Renal pelvis (tissue), 12 donors: ENCODE measurements around the gene NOC3L. TPM values are rescaled to one million over a fixed set of nuclear protein-coding genes. Genes with fewer than 3 reads are reported as not detected.
A peak's percentile ranks its signal among the peaks of the same experiment; 100 is the strongest.
"Not testable (repeated sequence)": the region's sequence is repeated elsewhere in the genome, so short reads cannot be mapped to it uniquely, and the experiment has no call there.

ENCODE experiments used
- DNase-seq: peaks from one replicate; pipeline ENCODE4 v3.0.0-alpha.2; 2013
- long read RNA-seq, 16 experiments: transcript quantifications; one replicate each; lab custom pipeline, GENCODE V29; 2026
- polyA plus RNA-seq, 3 donors: library from polyadenylated mRNA; unstranded; fragments of 120-200 nt; gene quantifications; one replicate each; pipeline ENCODE4 v1.2.1, GENCODE V29; 2013; ENCODE audit not compliant: insufficient read length in 3 of 3

NOC3L gene, protein sequence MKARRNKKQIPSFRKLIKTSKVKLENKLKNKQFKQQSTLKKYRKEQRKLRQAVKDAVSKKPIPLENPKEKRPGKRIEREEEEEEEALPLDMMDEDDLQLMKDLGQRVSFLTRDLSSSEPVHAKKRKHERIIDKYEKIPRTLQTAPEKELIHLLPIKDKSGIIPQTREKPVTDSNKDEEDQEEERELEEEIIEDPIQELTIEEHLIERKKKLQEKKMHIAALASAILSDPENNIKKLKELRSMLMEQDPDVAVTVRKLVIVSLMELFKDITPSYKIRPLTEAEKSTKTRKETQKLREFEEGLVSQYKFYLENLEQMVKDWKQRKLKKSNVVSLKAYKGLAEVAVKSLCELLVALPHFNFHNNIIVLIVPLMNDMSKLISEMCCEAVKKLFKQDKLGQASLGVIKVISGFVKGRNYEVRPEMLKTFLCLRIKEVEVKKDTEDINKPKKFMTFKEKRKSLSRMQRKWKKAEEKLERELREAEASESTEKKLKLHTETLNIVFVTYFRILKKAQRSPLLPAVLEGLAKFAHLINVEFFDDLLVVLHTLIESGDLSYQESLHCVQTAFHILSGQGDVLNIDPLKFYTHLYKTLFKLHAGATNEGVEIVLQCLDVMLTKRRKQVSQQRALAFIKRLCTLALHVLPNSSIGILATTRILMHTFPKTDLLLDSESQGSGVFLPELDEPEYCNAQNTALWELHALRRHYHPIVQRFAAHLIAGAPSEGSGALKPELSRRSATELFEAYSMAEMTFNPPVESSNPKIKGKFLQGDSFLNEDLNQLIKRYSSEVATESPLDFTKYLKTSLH
- polyA plus RNA-seq = 10 to 100 TPM; 19.2 to 25.8 (median 24.0) TPM
- long read RNA-seq, donor 1, partial matches to known transcripts = 5 of 6 reads
- long read RNA-seq, donor 1, other reads (novel, unspliced or antisense) = 0 of 6 reads
- long read RNA-seq, donor 2, transcript NOC3L-201 (21 exons, 3,455 nt) = major isoform, 5 of 5 reads
- long read RNA-seq, donor 2, partial matches to known transcripts = 0 of 5 reads
- long read RNA-seq, donor 2, other reads (novel, unspliced or antisense) = 0 of 5 reads
- long read RNA-seq, donor 3, partial matches to known transcripts = 6 of 7 reads
- long read RNA-seq, donor 3, other reads (novel, unspliced or antisense) = 0 of 7 reads
- long read RNA-seq, donor 4, partial matches to known transcripts = 0 of 2 reads
- long read RNA-seq, donor 4, other reads (novel, unspliced or antisense) = 0 of 2 reads
- long read RNA-seq, donor 5 = 0 reads
- long read RNA-seq, donor 6, partial matches to known transcripts = 0 of 2 reads
- long read RNA-seq, donor 6, other reads (novel, unspliced or antisense) = 0 of 2 reads
- long read RNA-seq, donor 7, partial matches to known transcripts = 0 of 1 reads
- long read RNA-seq, donor 7, other reads (novel, unspliced or antisense) = 0 of 1 reads
- long read RNA-seq, donor 8 = 0 reads
- long read RNA-seq, donor 9, partial matches to known transcripts = 0 of 1 reads
- long read RNA-seq, donor 9, other reads (novel, unspliced or antisense) = 0 of 1 reads
- long read RNA-seq, donor 10, partial matches to known transcripts = 5 of 8 reads
- long read RNA-seq, donor 10, other reads (novel, unspliced or antisense) = 0 of 8 reads
- long read RNA-seq, donor 11 = 0 reads
- long read RNA-seq, donor 12, partial matches to known transcripts = 0 of 1 reads
- long read RNA-seq, donor 12, other reads (novel, unspliced or antisense) = 0 of 1 reads
- long read RNA-seq, donor 13 = 0 reads
- long read RNA-seq, donor 14 = 0 reads
- long read RNA-seq, donor 15, partial matches to known transcripts = 0 of 4 reads
- long read RNA-seq, donor 15, other reads (novel, unspliced or antisense) = 0 of 4 reads
- long read RNA-seq, donor 16, partial matches to known transcripts = 0 of 3 reads
- long read RNA-seq, donor 16, other reads (novel, unspliced or antisense) = 0 of 3 reads

- peak; percentile 95 for DNase-seq
These were observed at the start of gene NOC3L for GRCh38 chr10:94362360-94363250. TSS of gene NOC3L (minus strand) at chr10:94362939. CDS start at chr10:94362838, 101 bp downstream.

- DNase-seq = peak; percentile 52
These were observed 49.7 kb upstream of the NOC3L start for GRCh38 chr10:94412449-94412848.

DNA sequence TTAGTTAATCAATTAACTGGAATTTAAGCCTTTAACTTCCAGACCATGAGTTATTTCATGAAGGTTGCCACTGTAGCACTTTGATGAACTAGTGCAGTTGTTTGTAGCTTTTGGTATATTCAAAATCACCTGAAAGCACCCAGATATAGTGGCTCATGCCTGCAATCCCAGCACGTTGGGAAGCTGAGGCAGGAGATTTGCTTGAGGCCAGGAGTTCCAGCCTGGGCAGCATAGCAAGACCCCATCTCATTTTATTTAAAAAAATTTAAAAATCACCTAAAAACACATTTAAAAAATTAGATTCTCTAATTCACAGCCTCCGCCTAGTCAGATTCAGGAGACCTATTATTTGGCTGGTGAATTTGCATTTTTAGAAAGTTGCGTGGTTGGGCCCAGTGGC lies 48.6 kb upstream of the NOC3L start:
- no peak for DNase-seq

- peak; percentile 22 for DNase-seq
These were observed 46.4 kb upstream of the NOC3L start for GRCh38 chr10:94409021-94409657.

DNA sequence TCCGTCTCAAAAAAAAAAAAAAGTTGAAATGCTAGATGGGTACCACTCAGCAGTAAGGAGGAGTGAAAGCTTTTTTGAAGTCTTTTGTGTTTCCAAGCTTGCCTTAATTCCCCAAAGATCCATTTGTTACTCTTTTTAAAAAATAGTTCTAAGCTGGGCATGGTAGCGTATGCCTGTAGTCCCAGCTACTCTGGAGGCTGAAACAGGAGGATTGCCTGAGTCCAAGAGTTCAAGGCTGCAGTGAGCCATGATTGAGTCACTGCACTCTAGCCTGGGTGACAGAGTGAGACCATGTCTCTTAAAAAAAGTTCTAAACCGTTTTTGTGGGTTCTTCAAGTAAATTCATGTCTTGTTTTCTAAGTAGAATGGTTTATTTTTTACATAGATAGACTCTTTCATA lies 44.9 kb upstream of the NOC3L start:
- no peak for DNase-seq

DNA sequence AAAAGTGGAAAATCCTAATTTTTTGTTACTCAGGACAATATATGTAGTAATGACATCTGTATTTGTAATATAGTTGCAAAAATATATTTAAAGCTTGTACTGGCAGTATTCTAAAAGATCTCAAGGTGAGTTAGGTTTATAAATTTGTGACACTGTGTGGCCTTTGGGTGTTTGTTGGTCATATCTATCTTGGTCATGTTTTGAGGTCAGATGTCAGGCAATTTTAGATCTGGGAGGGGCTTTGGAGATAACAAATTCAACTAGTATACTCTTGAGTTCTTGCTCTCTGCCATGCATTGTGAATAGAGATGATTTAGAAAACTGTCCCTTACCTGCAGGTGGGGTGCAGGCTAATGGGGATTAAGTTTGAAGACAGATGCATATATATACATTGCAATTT lies 42.7 kb upstream of the NOC3L start:
- DNase-seq = no peak

- DNase-seq = peak; percentile 55
These were observed 40.9 kb upstream of the NOC3L start for GRCh38 chr10:94403380-94404213.

DNA sequence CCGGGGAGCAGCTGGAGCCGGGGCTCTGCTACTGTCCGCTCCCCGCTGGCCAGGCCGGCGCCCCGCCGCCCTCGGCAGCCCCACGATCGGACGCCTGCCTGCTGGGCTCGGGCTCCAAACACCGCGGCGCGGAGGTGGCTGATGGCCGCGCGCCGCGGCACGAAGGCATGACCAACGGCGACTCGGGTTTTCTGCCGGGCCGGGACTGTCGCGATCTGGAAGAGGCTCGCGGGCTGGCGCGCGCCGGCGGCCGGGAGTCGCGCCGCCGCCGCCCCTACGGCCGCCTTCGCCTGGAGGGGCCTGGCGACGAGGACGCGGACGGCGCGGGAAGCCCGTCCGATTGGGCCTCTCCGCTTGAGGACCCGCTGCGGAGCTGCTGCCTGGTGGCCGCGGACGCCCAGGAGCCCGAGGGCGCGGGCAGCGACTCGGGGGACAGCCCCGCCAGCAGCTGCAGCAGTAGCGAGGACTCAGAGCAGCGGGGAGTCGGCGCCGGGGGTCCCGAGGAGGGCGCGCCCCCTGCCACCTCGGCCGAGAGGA lies 40.2 kb upstream of the NOC3L start:
- peak; percentile 39 for DNase-seq

DNA sequence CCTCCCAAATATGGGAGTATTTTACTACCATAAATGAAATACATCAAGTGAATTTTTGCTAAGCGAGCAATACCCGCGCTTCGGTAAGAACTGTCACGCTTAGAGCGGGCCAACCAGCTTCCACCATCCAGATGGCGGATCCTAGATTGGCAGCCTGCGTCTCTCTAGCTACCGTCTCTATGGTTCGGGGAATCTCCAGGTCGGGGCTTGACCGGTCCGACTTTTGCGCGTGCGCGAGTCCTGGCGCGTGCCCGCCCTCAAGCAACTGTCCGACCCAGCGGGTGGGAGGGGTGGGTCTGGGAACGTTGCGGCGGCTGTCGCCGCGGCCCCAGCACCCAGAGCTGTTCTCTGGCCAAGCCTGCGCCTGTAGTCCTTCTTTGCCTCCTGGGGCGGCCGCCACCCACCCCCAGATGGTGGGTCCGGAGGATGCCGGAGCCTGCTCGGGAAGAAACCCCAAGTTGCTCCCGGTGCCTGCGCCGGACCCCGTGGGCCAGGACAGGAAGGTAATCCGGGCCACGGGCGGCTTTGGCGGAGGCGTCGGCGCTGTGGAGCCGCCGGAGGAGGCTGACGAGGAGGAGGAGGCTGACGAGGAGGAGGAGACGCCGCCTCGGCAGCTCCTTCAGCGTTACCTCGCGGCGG lies 39.6 kb upstream of the NOC3L start, which contains the start of gene TBC1D12:
TSS of gene TBC1D12 (plus strand) at position 338 of the 639 bp plus-strand sequence. CDS start at position 411, 73 bp downstream.
- DNase-seq = peak; percentile 96

DNA sequence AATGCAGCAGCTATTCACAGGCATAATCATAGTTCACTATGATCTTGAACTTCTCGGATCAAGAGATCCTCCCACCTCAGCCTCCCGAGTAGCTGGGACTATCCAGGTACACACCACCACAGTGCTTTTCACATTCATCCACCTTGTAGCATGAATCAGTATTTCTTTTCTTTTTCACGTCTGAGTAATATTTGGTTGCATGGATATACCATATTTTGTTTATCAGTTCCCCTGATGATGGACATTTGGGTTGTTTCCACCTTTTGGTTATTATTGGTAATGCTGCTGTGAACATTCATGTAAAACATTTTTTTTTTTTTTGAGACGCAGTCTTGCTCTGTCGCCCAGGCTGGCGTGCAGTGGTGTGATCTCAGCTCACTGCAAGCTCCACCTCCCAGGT lies 36.0 kb upstream of the NOC3L start:
- no peak for DNase-seq

DNA sequence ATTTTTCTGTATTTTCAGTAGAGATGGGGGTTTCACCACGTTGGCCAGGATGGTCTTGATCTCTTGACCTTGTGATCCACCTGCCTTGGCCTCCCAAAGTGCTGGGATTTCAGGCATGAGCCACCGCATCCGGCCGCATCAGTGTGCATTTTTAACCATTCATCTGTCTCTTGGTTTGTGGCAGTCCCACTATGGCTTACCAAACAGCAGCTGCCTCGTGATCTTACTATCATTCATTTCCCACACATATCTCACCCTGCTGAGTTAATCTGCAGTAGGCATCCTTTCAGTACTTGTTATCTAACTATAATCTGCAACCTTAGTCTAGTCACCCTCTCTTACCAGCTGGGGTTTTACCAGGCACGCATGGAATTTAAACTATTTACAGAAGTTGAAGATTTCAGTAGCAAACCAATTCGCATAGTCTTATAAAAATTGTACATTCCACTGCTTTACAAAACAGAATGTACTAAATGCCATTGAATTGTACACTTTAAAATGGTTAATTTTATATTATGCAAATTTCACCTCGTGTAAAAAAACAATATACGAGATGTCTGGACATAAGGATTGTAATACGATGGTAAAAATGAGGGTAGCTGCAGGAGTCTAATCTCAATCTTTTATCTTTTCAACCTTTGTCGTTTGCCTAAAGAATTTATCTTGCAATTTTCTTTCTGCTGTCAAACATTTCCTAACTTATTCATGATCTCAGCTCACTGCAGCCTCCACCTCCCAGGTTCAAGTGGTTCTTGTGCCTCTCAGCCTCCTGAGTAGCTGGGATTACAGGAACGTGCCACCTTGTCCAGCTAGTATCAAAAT lies 35.0 kb upstream of the NOC3L start:
- no peak for DNase-seq

DNA sequence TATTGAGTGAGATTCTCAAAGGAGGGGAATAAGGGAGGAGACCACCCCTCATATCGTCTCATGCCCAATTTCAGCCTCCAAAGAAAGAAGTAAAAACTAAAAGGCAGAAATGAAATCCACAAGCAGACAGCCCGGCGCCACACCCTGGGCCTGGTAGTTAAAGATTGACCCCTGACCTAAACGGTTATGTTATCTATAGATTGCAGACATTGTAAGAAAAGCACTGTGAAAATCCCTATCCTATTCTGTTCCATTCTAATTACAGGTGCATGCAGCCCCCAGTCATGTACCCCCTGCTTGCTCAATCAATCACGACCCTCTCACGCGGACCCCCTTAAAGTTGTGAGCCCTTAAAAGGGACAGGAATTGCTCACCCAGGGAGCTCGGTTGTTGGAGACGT lies 29.4 kb upstream of the NOC3L start:
- DNase-seq = not testable (repeated sequence)

GRCh38 chr10:94385733-94386132 lies 23.0 kb upstream of the NOC3L start:
- not testable (repeated sequence) for DNase-seq

GRCh38 chr10:94383530-94383929 lies 20.8 kb upstream of the NOC3L start:
- no peak for DNase-seq

GRCh38 chr10:94376865-94377264 lies 14.1 kb upstream of the NOC3L start:
- DNase-seq = no peak

GRCh38 chr10:94375374-94375773 lies 12.6 kb upstream of the NOC3L start:
- DNase-seq = no peak
